ENCODE results near the gene TMIGD3. TPM values are rescaled to one million over a fixed set of nuclear protein-coding genes. Genes with fewer than 3 reads are reported as not detected.

Gene TMIGD3
- polyA plus RNA-seq, 1 donor (not counting 4 experiments of a cell fraction or from before 2014, with no cell fraction given), result not detected

- Histone ChIP-seq H3K36me3 (ENCODE audit: control insufficient read depth in 2 of 2, extremely low read depth in 1 of 2, insufficient read depth in 2 of 2, low read length in 2 of 2) (peaks cover 6 to 19% of the 10 kb centered on the region in 2 experiments), H3K27ac (ENCODE audit: control insufficient read depth, insufficient read depth, low read length) (no peak overlapping the region), H4K20me1 (ENCODE audit: control insufficient read depth, extremely low read depth, insufficient read depth, low read length) (no peaks in the 10 kb centered on the region), H3K9me3 (ENCODE audit: control insufficient read depth, low read depth, low read length) (no peaks in the 10 kb centered on the region), H3K4me3 (ENCODE audit: control insufficient read depth in 2 of 3, extremely low read depth in 1 of 3, insufficient read depth in 2 of 3, low read depth in 1 of 3, low read length in 3 of 3) (no peak overlapping the region), H3K79me2 (ENCODE audit: control insufficient read depth, insufficient read depth, low read length) (no peaks in the 10 kb centered on the region), H3K4me2 (ENCODE audit: control insufficient read depth, extremely low read depth, insufficient read depth, low read depth, low read length) (no peak overlapping the region), H3K4me1 (ENCODE audit: control insufficient read depth, extremely low read depth, insufficient read depth, low read length) (peaks cover 3% of the 10 kb centered on the region), H3K9ac (ENCODE audit: control insufficient read depth, extremely low read depth, insufficient read depth, low read length) (no peak overlapping the region), H3K27me3 (ENCODE audit: control insufficient read depth, extremely low read depth, insufficient read depth, low read length) (no peaks in the 10 kb centered on the region), H3K9me1 (ENCODE audit: control insufficient read depth, extremely low read depth, insufficient read depth, low read length) (no peaks in the 10 kb centered on the region), H2AFZ (ENCODE audit: control insufficient read depth, low read length) (no peak overlapping the region)
- FAIRE-seq, result no peak
- TF ChIP-seq EZH2 (IDR thresholded peaks at IDR 0.05; ENCODE audit: low read length) (no peak), CTCF (optimal IDR thresholded peaks at IDR 0.05 in 1 of 3, IDR thresholded peaks at IDR 0.05 in 1 of 3, conservative IDR thresholded peaks at IDR 0.05 in 1 of 3; ENCODE audit: extremely low read depth in 1 of 3, insufficient read depth in 2 of 3, low read length in 3 of 3) (no peak)
- no peak for DNase-seq (ENCODE audit: low read depth, low spot score)
- dilution Hi-C loops (cut with MboI; ENCODE audit: extremely low pct_ligation_motif_present, low sequenced_read_pairs), result no loop called here
Measured at GRCh38 chr1:111462370-111463028, 40.9 kb downstream of the TMIGD3 start.

GRCh38 chr1:111461765-111462164 is 41.7 kb downstream of the TMIGD3 start:
- TF ChIP-seq EZH2 (IDR thresholded peaks at IDR 0.05; ENCODE audit: low read length), result no peak
- TF ChIP-seq CTCF (optimal IDR thresholded peaks at IDR 0.05 in 1 of 3, IDR thresholded peaks at IDR 0.05 in 1 of 3, conservative IDR thresholded peaks at IDR 0.05 in 1 of 3; ENCODE audit: extremely low read depth in 1 of 3, insufficient read depth in 2 of 3, low read length in 3 of 3), result no peak
- dilution Hi-C loops (cut with MboI; ENCODE audit: extremely low pct_ligation_motif_present, low sequenced_read_pairs), result no loop called here
- H3K9me1 ChIP-seq (ENCODE audit: control insufficient read depth, extremely low read depth, insufficient read depth, low read length), result no peaks in the 10 kb centered on the region
- no peak overlapping the region for H3K4me2 ChIP-seq (ENCODE audit: control insufficient read depth, extremely low read depth, insufficient read depth, low read depth, low read length)
- peaks cover 3% of the 10 kb centered on the region for H3K4me1 ChIP-seq (ENCODE audit: control insufficient read depth, extremely low read depth, insufficient read depth, low read length)
- no peaks in the 10 kb centered on the region for H4K20me1 ChIP-seq (ENCODE audit: control insufficient read depth, extremely low read depth, insufficient read depth, low read length)
- H3K79me2 ChIP-seq (ENCODE audit: control insufficient read depth, insufficient read depth, low read length), result no peaks in the 10 kb centered on the region
- no peak overlapping the region for H3K4me3 ChIP-seq (ENCODE audit: control insufficient read depth in 2 of 3, extremely low read depth in 1 of 3, insufficient read depth in 2 of 3, low read depth in 1 of 3, low read length in 3 of 3)
- no peak for FAIRE-seq
- H2AFZ ChIP-seq (ENCODE audit: control insufficient read depth, low read length), result no peak overlapping the region
- H3K27ac ChIP-seq (ENCODE audit: control insufficient read depth, insufficient read depth, low read length), result no peak overlapping the region
- no peaks in the 10 kb centered on the region for H3K9me3 ChIP-seq (ENCODE audit: control insufficient read depth, low read depth, low read length)
- peaks cover 8 to 25% of the 10 kb centered on the region in 2 experiments for H3K36me3 ChIP-seq (ENCODE audit: control insufficient read depth in 2 of 2, extremely low read depth in 1 of 2, insufficient read depth in 2 of 2, low read length in 2 of 2)
- no peak for DNase-seq (ENCODE audit: low read depth, low spot score)
- H3K9ac ChIP-seq (ENCODE audit: control insufficient read depth, extremely low read depth, insufficient read depth, low read length), result no peak overlapping the region
- no peaks in the 10 kb centered on the region for H3K27me3 ChIP-seq (ENCODE audit: control insufficient read depth, extremely low read depth, insufficient read depth, low read length)
